GM10847 (cell line): ENCODE measurements around the gene IL12RB2.

Experiments used
- POLR2A ChIP-seq: IDR thresholded peaks from 2 replicates; pipeline ENCODE4 v1.6.1; 2011; ENCODE audit not compliant: insufficient read length; ENCODE audit errors: extremely low read depth

IL12RB2 gene

DNA sequence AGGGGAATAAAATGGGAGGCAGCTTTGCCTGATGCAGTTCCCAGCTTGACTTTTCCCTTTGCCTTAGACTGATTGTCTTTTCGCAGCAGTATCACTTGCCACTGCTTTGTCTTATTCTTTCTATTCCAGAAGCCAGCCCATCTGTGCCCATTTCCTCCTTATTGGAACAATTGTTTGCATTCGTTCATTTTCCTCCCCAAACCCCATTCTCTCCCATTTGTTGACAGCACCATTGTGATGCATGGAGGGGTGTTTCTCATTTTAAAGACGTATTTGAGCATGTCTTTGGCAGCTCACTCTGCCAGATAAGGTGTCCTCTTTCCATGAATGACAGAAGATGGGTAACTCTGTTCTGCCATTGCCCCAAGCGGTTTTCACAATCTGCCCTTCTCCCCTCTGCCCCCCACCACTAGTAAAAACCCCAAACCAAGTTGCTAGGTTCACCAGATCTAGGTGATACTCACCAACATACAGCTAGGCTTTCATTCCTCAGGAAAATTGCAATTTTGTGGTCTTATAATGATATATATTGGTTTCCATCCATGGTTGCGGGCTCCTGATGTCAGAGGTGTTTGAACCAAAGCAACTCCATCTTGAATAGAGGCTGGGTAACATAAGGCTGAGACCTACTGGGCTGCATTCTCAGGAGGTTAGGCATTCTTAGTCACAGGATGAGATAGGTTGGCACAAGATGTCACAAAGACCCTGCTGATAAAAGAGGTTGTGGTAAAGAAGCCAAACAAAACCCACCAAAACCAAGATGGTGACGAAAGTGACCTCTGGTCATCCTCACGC lies 91.7 kb downstream of the IL12RB2 start:
- TF ChIP-seq POLR2A = no peak

DNA sequence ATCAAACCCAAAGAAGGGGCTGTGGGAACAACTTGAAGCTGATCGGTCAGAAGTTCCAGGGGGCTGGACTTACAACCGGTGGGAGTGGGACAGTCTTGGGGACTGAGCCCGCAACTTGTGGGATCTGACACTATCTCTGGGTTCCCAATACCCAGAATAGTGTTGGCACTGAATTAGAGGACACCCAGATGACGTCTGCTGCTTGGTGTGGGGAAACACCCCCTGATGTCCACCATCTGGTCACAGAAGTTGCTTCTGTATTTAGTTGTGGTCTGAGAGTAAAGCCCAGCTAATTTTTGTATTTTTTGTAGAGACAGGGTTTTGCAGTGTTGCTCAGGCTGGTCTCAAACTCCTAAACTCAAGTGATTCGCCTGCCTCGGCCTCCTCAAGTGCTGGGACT lies 93.8 kb downstream of the IL12RB2 start:
- TF ChIP-seq POLR2A = no peak

DNA sequence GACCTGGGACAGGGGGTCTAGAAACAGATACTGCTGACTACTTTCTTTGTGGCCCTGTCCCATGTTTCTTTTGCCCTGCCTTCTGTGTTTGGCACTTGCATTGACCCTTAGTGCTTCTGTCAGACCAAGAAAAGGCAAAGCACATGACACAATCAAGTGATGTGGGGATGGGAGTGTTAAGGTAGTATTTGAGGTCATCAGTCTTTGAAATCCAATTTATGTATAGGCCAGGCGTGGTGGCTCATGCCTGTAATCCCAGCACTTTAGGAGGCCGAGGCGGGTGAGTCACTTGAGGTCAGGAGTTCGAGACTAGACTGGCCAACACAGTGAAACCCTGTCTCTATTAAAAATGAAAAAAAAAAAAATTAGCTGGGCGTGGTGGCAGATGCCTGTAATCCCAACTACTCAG lies 96.5 kb downstream of the IL12RB2 start:
- TF ChIP-seq POLR2A = no peak

DNA sequence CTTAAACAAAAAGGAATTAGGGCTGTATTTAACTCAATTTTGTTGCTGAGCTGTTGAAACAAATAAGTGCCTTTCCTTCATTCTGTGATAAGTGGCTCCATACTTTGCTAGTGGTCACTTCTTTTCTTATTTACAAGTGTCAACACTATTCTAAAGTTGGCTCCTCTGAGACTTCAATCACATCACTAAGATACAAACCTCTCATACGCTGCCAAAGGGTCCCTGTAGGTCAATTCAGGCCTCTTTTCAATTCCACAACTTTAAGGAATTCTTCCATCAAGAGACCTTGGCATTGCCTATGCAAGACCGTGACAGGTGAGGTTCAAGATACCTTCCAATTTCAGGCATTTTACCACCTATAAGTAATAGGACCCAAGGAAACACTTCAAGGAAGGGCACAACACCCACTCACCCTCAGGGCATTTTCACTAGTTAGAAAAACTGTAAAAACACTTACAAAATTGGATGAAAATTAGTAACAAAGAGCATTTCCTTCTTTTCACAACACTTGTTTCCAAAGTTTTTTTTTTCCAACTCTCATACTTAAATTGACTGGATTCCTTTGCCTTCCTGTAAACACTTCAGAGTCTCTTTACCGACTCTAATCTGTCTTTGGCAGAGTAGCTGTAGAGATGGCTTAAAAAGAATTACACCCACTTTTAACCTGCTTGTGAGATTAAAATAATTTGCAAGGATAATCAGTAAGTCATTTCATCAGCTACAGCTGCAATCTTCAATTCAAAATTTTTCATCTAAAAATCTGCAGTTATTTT lies 98.0 kb downstream of the IL12RB2 start:
- no peak for TF ChIP-seq POLR2A

DNA sequence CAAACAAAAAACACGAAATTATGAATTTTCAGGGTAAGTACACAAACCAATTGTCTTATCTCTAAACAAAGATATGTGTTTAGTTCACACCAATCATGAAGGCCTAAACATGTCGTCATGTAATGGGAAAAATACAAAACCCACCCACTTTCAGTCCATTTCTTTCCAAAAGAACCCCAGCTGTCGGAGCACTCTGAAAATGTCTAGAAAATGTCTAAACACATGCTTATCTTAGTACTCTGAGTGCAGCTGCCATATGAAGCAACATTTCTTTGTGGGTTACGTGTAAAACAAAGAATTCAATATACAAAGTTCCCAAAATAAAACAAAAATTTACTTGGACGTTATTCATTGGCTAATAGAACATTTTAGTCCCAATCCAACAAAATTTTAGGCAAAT lies 99.8 kb downstream of the IL12RB2 start:
- no peak for TF ChIP-seq POLR2A

DNA sequence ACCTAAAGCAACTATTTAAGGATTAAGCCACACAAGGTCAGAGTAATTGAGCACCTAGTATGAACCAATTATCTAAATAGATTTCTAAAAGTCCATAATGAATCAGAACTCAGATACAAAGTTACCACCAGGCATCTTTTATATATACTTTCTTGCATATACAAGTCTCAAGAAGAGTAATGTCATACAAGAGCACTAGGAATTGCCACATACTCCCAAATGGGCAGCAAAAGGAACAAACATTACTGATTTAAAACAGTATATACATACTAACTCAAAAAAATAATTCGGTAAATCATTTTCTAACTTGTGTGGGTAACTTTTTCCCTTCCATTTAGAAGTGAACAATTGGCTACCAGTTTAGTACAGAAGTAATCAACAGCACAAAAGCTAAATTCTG lies 100.5 kb downstream of the IL12RB2 start:
- no peak for TF ChIP-seq POLR2A

DNA sequence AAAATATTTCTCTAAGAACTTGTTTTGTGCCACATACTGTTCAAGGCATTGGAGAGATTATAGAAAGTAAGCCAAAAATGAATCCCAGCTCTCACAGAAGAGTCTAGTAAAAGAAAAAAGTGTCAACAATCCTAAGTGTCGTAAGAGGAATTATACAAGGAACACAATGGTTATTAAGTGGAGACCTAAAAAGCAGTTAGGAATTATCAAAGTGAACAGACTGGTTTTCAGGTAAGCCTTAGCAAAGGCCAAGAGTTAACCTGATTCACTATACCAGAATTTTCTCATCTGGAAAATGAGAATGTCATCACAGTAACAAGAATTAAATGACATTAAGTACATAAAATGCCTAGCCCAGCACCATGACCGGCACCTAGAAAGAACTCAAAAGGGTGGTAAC lies 106.9 kb downstream of the IL12RB2 start:
- TF ChIP-seq POLR2A = no peak

DNA sequence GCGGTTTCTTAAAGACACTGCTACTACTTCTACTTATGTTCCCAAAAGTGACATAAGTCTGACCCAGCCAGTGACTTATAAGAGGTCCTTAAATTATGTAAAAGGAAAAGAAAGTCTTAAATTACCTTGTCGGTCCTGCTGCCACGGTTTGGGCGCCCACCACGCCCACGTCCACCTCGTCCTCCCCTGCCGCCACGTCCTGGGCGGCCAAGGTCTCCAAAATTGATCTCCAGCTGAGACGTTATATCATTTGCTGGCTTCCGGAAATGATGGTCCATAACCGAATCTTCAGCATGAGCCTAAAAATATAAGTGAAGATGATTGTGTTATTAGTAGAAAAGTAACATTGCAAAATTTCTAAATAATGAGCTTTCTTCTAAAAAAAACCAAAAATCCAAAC lies 107.4 kb downstream of the IL12RB2 start:
- no peak for TF ChIP-seq POLR2A

DNA sequence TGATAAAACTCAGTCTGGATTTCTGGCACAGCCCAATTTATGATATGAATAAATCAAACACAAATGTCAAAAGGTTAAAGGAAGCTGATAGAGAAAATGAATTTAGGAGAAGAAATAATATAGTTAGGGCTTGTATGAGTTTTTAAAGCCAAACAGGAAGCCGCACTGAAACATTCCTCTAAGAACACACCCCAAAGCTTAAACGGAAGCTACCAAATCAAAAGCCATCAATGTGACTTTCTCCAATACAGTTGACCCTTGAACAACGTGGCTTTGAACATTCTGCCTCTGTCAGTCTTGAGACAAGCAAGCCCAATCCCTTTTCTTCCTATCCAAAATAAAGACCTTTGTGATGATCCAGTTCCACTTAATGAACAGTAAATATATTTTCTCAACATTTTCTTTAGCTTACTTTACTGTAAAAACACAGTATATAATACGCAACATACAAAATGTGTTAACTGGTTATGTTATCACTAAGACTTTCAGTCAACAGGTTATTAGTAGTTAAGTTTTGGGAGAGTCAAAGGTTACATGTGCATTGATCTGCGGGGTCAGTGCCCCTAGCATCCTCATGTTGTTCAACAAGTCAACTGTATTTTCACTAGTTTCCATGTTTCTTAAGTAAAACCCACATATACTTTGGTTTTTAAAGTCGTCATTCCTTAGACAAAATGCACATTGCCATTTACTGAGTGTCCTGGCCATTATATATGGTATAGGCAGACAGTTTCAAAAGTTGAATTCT lies 111.3 kb downstream of the IL12RB2 start:
- no peak for TF ChIP-seq POLR2A

DNA sequence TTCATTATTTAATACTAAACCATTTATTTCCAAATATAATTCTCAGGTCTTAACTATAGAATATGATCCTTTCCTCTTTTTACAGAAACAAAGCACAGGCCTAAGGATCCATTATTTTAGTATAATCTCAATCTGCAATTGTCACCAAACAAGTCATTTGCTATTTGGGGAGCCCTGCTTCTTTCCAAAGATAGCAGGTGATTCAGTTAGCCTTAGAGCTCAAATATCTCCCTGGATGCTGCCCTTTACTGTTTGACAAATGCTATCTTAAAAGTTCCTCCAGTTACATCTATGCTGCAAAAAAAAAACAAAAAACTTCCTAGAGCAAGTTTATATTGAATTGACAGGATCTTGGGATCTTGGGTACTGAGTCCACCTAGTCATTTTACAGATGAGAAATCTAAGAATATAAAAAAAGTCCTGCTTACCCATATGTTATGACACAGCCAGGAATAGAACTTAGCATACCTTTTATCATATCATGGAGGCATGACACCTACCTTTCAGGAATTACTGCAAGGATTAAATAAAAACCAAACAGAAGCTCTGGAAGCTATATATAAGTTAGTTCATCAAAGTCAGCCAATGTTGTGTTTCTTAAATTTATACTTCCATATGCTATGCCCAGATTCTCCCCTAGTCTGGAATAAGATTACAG lies 113.3 kb downstream of the IL12RB2 start:
- TF ChIP-seq POLR2A = no peak

DNA sequence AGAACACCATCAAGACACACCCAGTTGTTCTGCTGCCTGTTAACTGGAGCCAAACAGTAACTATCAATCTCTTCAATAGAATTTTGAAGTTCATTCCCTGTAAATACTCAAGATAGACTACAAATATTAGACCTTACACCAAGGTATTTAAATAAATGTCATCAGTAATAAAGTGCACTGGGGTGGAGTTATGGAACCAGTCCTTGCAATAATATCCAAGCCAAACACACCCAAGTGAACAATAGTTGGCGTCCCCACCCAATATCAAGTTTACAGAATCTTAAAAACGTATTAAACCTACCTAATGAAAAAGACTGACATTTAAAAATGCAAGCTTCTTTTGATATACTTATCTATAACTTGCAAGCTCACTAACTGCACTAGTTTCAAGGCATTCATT lies 119.8 kb downstream of the IL12RB2 start:
- TF ChIP-seq POLR2A = no peak

DNA sequence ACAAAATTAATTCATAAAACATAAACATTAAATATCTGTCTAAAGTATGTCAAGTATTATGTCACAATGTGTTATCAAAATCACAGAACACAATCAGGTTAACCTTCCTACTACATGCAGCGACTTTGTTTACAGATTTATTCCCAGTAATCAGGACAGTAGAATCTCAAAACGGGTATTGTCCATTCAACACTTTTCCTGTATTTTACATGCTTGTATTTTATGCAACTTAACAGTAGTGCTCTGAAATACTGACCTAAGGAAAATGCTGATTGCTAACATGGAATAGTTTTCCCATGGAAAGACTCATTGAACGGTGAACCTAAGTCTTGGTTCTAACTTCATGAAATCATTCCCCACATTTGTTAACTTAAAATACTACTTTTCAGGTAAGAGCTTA lies 120.3 kb downstream of the IL12RB2 start:
- TF ChIP-seq POLR2A = no peak

DNA sequence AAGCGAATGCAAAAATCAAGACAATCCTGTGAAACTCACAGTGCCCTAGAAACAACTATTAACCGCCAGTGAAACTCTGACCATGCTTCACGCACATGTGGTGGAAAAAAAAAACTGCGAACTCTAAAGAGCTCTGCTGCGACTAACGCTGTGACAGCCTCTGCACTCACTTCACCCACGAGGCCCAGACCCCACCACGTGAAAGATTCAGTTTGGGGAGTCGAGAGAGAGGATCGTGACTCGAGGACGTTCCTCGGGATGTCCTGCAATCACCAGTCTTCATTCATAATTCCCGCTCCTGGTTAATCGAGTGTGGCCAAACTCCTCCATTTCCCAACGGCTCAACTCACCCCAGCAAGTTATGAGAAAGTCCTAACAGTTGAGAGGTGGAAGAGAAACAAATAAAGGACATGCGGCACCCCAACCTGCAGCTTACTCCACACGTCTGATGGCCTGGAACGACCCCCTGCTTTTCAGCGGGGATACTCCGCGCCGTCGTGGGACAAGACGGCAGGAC lies 121.4 kb downstream of the IL12RB2 start:
- TF ChIP-seq POLR2A = no peak

DNA sequence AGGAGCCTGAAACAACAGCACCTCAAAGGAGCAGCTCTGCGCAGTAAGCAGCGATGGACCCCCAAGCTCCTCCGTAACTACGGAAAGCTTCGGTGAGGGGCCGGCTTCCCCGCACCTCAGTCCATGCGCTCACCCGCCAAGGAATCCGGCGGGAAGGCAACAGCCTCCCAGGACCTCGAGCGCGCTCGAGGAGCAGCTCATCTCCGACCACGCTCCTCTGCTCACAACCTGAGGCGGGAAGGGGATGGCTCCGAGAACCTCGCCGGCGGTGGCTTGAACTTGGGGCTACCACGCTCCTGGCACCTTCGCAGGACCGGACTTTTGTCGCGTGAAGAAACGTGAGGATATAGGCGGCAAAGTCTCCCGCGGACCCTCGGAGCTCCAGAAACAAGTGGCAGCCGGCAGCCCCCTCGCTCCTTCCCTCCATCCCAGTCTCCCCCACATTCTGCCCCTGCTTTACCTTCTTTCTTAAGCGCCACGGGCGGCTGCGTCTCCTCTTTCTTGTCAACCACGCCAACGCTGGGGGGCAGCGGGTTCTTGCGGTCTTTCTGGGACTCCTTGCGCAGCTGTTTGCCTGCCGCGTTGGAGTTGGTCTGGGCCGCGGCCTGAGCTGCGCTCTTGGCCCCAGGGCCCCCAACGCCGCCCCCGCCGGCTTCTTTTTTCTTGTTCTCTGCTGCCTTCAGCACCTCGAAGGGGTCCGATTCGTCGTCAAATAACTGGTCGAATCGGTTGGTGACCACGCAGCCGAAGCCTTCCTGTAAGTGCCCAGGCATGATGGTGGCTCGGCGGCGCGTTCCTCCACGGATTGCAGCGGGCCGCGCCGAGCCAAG lies 122.1 kb downstream of the IL12RB2 start:
- no peak for TF ChIP-seq POLR2A
